ENCODE data around the gene CABP5. TPM values are rescaled to one million over a fixed set of nuclear protein-coding genes. Genes with fewer than 3 reads are reported as not detected.

Gene CABP5
- total RNA-seq, 1 donor from 2014 or later, result not detected

DNA sequence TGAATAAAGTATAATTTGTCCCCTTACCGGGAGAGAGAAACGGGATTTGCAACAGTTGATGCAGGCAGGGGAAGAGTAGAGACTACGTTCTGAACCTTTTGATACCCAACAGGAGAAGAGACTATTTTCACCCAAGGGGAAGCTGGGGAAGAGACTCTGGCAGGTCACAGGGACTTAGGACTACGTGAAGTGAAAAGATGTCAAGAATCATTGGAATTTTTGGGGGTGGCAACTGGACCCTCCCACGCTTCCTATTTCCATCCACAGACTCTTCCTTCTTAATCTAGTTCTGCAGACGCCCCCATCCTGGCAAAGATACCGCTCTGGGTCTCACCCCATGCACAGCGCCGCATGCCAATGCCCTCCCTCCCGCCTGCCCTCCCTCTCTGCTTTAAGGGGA, 13.8 kb downstream of the CABP5 start:
- DNase-seq (ENCODE audit: low read depth), result no peak

- no peak for DNase-seq (ENCODE audit: low read depth)
Observed at GRCh38 chr19:48029431-48029830, 14.4 kb downstream of the CABP5 start.

DNA sequence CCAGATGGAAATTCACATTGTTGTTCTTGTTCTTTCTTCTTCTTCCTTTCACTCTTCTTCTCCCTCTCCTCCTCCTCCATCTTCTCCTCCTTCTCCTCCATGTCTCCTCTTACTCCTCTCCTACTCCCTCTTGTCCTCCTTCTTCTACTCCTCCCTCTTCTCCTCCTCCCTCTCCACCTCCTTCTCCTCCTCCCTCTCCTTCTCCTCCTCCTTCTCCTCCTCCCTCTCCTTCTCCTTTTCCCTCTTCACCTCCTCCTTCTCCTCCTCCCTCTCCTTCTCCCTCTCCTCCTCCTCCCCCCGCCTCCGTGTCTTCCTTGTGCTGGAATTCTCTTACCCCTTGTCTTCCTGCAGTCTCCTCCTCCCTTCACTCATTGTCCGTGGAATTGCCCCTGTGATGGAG, 18.4 kb downstream of the CABP5 start:
- DNase-seq (ENCODE audit: low read depth), result no peak

DNA sequence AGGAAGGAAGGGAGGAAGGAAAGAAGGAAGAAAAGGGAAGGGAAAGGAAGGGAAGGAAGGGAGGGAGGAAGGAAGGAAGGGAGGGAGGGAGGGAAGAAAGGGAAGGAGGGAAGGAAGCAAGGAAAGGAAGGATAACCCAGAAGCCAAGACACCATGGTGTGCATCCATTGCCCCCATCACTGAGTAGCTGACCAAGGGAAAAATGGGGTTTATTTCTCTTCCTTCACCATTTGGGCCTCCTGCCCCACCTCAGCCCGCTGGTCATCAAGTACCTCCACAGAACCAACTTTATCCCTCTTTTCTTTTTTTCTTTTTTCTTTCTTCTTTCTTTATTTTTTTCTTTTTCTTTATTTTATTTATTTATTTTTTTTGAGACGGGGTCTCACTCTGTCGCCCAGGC, 20.4 kb downstream of the CABP5 start:
- DNase-seq (ENCODE audit: low read depth), result no peak

DNA sequence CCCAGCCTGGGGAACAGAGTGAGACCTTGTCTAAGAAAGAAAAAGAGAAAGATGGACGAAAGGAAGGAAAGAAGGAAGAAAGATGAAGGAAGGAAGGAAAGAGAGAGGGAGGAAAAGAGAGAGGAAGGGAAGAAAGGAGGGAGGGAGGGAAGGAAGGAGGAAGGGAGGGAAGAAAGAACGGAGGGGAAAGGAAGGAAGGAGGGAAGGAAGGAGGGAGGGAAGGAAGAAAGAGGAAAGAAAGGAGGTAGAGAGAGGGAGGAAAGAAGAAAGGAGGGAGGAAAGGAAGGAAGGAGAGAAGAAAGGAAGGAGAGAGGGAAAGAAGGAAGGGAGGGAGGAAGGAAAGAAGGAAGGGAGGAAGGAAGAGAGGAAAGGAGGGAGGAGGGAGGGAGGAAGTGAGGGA, 20.9 kb downstream of the CABP5 start:
- DNase-seq (ENCODE audit: low read depth), result no peak

GRCh38 chr19:48020686-48021085, 23.2 kb downstream of the CABP5 start:
- no peak for DNase-seq (ENCODE audit: low read depth)

DNA sequence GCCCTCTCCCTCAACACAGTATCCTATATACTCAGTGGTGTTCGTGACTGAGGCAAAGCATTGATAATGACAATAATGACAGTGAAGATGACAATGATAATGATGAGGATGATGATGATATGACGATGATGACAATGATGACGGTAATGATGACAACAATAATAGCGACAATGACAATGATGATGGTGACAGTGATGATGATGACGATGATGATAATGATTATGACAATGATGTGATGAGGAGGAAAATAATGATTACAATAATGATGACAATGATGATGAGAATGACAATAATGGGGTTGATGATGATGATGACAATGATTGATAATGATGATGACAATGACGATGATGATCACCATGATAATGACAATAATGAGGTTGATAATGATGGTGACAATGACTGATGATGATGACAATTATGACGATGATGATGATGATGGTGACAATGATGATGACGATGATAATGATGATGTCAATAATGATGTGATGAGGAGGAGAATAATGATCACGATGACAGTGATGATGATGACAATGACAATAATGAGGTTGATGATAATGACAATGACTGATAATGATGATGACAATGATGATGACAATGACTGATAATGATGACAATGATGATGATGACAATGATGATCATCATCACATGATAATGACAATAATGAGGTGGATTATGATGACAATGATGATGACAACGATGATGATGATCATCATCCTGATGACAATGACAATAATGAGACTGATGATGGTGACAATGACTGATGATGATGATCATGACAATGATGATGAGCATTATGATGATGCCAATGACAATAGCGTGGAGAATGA, 32.7 kb downstream of the CABP5 start:
- no peak for DNase-seq (ENCODE audit: low read depth)

DNA sequence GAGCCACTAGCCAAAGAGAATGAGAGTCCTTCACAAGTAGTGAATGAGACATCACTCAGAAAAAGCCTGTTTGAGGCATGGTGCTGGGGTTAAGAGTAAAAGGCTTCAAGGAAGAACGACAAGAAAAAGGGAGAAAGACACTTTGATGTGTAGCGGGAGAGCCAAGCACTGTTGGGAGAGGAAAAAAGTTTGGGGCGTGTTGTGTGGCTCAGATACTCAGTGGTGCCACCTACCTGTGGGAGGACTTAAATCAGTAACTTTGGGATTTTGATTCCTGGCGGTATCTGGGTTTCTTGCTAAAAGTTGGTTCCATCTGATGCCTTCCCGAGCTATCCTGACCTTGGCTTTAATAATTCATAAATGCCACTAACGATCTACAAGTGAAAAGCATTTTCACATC, 37.1 kb downstream of the CABP5 start:
- no peak for DNase-seq (ENCODE audit: low read depth)

DNA sequence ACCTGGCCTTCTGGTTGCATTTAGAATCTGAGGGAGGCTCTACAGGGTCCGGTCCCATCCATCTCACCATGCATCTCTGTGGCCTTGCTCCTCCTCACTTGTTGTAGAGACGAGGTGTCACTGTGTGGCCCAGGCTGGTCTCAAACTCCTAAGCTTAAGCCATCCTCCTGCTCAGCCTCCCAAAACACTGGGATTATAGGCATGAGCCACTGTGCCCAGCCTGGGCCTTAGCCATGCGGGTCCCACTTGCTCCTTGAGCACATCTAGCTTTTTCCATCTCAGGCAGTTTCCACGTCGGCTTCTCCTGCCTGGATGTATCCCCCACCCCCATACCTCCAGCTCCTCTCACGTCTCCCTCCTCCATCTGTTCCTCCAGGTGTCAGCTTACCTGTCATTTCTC, 39.6 kb downstream of the CABP5 start:
- DNase-seq (ENCODE audit: low read depth), result no peak

GRCh38 chr19:48000846-48001245, 43.0 kb downstream of the CABP5 start:
- no peak for DNase-seq (ENCODE audit: low read depth)

DNA sequence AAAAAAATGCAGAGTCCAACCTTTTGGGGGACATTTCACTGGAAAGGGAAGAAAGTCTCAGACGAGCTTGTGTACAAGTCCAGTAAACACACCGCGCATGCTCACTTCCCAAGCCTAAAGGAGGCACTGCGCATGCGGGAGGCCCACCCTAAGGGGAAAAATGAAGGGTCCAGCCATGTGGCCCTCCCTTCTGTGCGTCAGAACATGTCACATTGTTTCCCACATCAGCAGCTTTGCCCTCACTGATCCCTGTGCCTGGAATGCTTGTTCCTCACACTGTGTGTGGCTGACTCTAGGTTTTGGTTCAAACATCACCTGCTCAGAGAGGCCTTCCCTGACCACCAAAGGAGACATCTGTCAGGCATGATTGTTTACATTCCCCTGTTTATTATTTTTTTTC, 45.1 kb downstream of the CABP5 start:
- no peak for DNase-seq (ENCODE audit: low read depth)

- DNase-seq (ENCODE audit: low read depth), result no peak
Observed at GRCh38 chr19:47996230-47996727, 47.6 kb downstream of the CABP5 start.

GRCh38 chr19:47994209-47994802, 49.6 kb downstream of the CABP5 start, which contains the start of gene ELSPBP1:
ELSPBP1 (plus strand) TSS chr19:47994632; CDS start chr19:48008668, 14,036 bp downstream.
- DNase-seq (ENCODE audit: low read depth), result peak; percentile 25

DNA sequence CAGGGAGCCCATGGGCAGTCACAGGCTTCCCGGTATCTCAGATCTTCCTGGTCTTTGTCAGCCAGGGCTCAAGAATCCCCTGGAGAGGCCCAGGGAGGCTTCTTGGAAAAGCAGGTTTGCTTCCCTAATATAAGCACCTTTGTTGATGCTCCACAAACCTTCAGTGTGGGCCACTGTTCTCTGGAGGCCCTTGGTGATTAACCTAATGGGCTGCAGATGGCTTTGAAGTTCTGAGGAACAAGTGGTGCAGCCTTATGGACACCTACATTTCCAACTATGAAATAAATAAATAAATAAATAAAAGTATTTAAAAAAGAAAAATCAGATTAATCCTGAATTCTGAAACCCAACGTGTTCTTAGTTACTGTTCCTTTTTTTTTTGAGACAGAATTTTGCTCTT, 51.8 kb downstream of the CABP5 start, which contains the start of gene BSPH1:
BSPH1 (minus strand) TSS at position 101 of the 400 bp plus-strand sequence; CDS start at position 12, 89 bp downstream.
- no peak for DNase-seq (ENCODE audit: low read depth)

GRCh38 chr19:47991191-47991808, 52.6 kb downstream of the CABP5 start:
- DNase-seq (ENCODE audit: low read depth), result no peak

Other genes starting within 250 kb of the CABP5 start
- not detected in 2 replicates for gene TPRX1, start 239.5 kb downstream of the CABP5 start, total RNA-seq
- not detected in 2 replicates for gene CRX, start 222.1 kb downstream of the CABP5 start, total RNA-seq
- gene TPRX2, start 184.8 kb downstream of the CABP5 start, total RNA-seq, result not detected in 2 replicates
- not detected in 2 replicates for gene SULT2A1, start 157.8 kb downstream of the CABP5 start, total RNA-seq
- not detected in 2 replicates for gene BSPH1, start 51.9 kb downstream of the CABP5 start, total RNA-seq
- gene ELSPBP1, start 49.4 kb downstream of the CABP5 start, total RNA-seq, result not detected in 2 replicates
- 9.4 and 11.3 TPM in 2 replicates for gene PLA2G4C, start 66.7 kb upstream of the CABP5 start, total RNA-seq
- gene LIG1, start 126.3 kb upstream of the CABP5 start, total RNA-seq, result 8.8 and 27.3 TPM in 2 replicates
- 1.0 and 5.6 TPM in 2 replicates for gene ZSWIM9, start 126.6 kb upstream of the CABP5 start, total RNA-seq
- 5.0 and 16.3 TPM in 2 replicates for gene CARD8, start 211.8 kb upstream of the CABP5 start, total RNA-seq
- gene ZNF114, start 226.0 kb upstream of the CABP5 start, total RNA-seq, result 2.6 and 3.1 TPM in 2 replicates